Measurements from ENCODE around the gene VCAN. TPM values are rescaled to one million over a fixed set of nuclear protein-coding genes. Genes with fewer than 3 reads are reported as not detected.

Gene VCAN
- total and polyA plus RNA-seq, 3 donors from 2014 or later: 15.7 to 23.4 (median 22.8) TPM

DNA sequence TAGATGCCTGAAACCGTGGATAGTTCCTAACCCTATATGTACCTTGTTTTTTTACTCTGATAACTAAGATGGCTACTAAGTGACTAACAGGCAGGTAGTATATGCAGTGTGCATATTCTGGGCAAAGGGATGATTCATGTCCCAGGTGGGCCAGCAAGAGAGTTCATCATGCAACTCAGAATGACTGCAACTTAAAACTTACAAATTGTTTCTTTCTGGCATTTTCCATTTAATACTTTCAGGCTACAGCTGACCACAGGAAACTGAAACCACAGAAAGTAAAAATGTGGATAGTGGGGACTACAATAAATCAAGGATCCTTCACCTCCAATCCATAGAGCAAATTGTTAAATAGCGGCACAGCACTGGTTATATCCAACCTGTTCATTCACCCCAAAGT, 30.7 kb upstream of the VCAN start:
- TF ChIP-seq POLR2A (IDR thresholded peaks at IDR 0.05): no peak
- TF ChIP-seq, protein P1, sequence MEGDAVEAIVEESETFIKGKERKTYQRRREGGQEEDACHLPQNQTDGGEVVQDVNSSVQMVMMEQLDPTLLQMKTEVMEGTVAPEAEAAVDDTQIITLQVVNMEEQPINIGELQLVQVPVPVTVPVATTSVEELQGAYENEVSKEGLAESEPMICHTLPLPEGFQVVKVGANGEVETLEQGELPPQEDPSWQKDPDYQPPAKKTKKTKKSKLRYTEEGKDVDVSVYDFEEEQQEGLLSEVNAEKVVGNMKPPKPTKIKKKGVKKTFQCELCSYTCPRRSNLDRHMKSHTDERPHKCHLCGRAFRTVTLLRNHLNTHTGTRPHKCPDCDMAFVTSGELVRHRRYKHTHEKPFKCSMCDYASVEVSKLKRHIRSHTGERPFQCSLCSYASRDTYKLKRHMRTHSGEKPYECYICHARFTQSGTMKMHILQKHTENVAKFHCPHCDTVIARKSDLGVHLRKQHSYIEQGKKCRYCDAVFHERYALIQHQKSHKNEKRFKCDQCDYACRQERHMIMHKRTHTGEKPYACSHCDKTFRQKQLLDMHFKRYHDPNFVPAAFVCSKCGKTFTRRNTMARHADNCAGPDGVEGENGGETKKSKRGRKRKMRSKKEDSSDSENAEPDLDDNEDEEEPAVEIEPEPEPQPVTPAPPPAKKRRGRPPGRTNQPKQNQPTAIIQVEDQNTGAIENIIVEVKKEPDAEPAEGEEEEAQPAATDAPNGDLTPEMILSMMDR (IDR thresholded peaks at IDR 0.05): no peak

DNA sequence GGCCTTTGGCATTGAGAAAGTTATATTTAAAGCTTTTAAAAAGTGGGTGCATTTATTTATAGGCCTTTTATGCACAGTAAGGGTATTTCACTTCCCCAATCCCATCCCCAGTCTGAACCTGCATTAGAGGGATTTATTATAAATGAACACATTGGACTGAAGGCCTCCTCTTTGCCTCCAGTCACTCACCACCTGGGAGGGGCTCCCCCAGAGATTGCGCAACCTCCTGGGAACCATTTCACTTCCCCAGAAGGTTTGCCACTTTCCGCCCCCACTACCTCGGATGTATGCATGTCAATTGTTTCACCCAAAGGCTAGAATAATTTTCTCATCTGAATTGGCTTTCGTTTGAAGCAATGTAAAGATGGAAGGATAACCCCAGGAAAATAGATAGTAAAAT, 29.8 kb upstream of the VCAN start:
- no peaks in the 10 kb centered on the region for H3K9me3 ChIP-seq
- H3K27ac ChIP-seq: no peak overlapping the region
- WGBS, 2 donors: 92 to 94% methylated on average over 4 of the region's 4 CpGs
- H3K4me1 ChIP-seq: no peaks in the 10 kb centered on the region
- no peak for DNase-seq
- H3K36me3 ChIP-seq (ENCODE audit: low read depth, missing control alignments): no peaks in the 10 kb centered on the region
- no peak overlapping the region for H3K4me3 ChIP-seq
- TF ChIP-seq POLR2A (IDR thresholded peaks at IDR 0.05): no peak
- TF ChIP-seq, protein P1 (IDR thresholded peaks at IDR 0.05): no peak
- intact Hi-C loops (cut with DNase I; ENCODE audit: low total_unique reads): no loop called here
- H3K27me3 ChIP-seq: no peaks in the 10 kb centered on the region

More for the DNA sequence above, 30.7 kb upstream of the VCAN start:
- H3K9me3 ChIP-seq: no peaks in the 10 kb centered on the region
- no peak for DNase-seq
- intact Hi-C loops (cut with DNase I; ENCODE audit: low total_unique reads): no loop called here
- H3K4me1 ChIP-seq: no peaks in the 10 kb centered on the region
- no peak overlapping the region for H3K27ac ChIP-seq
- no peaks in the 10 kb centered on the region for H3K27me3 ChIP-seq
- 91 to 97% methylated on average over 2 of the region's 2 CpGs for WGBS, 2 donors
- no peaks in the 10 kb centered on the region for H3K36me3 ChIP-seq (ENCODE audit: low read depth, missing control alignments)
- no peak overlapping the region for H3K4me3 ChIP-seq

DNA sequence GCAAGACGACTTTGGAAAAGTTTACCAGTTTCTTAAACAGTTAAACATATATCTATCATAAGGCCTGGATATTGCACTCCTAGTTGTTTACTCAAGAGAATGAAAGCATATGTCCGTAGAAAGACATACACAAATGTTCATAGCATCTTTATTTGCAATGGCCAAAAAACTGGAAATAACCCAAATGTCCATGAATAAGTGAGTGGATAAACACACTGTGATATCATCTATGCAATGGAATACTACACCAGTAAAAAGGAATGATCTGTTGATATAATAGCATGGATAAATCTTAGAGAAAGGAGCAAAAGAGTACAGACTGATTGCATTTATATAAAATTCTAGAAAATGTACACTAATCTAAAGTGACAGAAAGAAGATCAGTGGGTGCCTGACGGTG, 28.0 kb upstream of the VCAN start:
- no peaks in the 10 kb centered on the region for H3K27me3 ChIP-seq
- no peak overlapping the region for H3K4me3 ChIP-seq
- no peak overlapping the region for H3K27ac ChIP-seq
- no peaks in the 10 kb centered on the region for H3K4me1 ChIP-seq
- TF ChIP-seq, protein P1 (IDR thresholded peaks at IDR 0.05): no peak
- no peak for TF ChIP-seq POLR2A (IDR thresholded peaks at IDR 0.05)
- no peak for DNase-seq
- no peaks in the 10 kb centered on the region for H3K36me3 ChIP-seq (ENCODE audit: low read depth, missing control alignments)
- H3K9me3 ChIP-seq: no peaks in the 10 kb centered on the region
- WGBS, 2 donors: 87 to 96% methylated on average over 3 of the region's 3 CpGs
- intact Hi-C loops (cut with DNase I; ENCODE audit: low total_unique reads): no loop called here

DNA sequence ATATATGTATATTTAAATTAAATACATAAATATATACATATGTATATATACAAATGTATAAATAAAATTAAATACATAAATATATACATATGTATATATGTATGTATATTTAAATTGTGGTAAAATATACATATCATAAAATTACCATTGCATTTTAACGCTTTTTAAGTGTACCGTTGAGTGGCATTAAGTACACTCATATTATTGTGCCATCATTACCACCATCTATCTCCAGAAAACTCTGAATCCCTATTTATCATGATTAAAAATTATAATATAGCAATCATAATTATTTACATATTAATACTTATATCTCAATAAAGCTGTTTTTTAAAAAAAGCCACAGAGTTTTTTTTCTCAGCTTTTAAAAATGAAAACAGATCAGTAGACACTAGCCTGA, 27.1 kb upstream of the VCAN start:
- DNase-seq: no peak
- no peaks in the 10 kb centered on the region for H3K9me3 ChIP-seq
- intact Hi-C loops (cut with DNase I; ENCODE audit: low total_unique reads): no loop called here
- H3K27ac ChIP-seq: no peak overlapping the region
- H3K36me3 ChIP-seq (ENCODE audit: low read depth, missing control alignments): no peaks in the 10 kb centered on the region
- 95 to 99% methylated on average over 2 of the region's 2 CpGs for WGBS, 2 donors
- H3K4me3 ChIP-seq: no peak overlapping the region
- no peaks in the 10 kb centered on the region for H3K27me3 ChIP-seq
- no peak for TF ChIP-seq POLR2A (IDR thresholded peaks at IDR 0.05)
- TF ChIP-seq, protein P1 (IDR thresholded peaks at IDR 0.05): no peak
- no peaks in the 10 kb centered on the region for H3K4me1 ChIP-seq

DNA sequence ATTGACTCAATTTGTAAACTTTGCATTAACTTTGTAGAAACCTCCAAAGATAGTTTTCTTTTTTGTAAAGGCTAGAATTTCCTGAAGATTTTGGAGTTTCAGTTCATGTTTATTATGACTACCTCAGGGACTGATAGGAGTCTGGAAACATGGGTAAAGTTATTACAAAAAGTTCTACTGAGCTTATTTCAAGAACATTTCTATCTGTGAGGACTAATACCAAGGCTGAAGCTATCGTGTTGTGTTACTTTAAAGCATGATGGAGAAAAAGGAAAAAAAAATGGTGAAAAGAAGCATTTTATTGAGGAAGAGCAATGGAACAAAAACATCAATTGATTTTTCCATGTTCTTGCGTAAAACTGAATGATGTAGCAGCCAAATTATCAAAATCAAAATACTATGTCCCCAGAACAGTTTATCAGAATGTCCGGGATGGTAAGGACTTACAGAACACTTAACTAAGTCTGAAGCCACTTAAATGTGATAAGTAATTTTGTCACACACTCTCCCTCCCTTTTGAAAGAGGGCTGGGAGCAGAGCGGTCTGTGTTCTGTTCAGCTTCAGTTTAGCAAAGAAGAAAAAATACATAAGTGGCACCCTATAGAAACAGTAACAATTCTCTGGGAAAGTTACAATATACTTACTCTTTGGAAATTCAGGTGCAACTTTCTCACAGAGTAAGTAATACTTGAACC, 25.1 kb upstream of the VCAN start:
- 40 to 41% methylated on average over 4 of the region's 4 CpGs for WGBS, 2 donors
- TF ChIP-seq POLR2A (IDR thresholded peaks at IDR 0.05): no peak
- TF ChIP-seq, protein P1 (IDR thresholded peaks at IDR 0.05): no peak
- Histone ChIP-seq H3K4me1 (no peaks in the 10 kb centered on the region), H3K27me3 (no peaks in the 10 kb centered on the region), H3K36me3 (ENCODE audit: low read depth, missing control alignments) (no peaks in the 10 kb centered on the region), H3K4me3 (no peak overlapping the region), H3K9me3 (no peaks in the 10 kb centered on the region), H3K27ac (peak overlapping the region in 1 of 2 donors; percentile 14)
- intact Hi-C loops (cut with DNase I; ENCODE audit: low total_unique reads): no loop called here
- no peak for DNase-seq
